HUES6 (cell line): ENCODE measurements around the gene CFAP97D1.
A peak's percentile ranks its signal among the peaks of the same experiment; 100 is the strongest.

Experiments used
- H3K27ac ChIP-seq: 2 replicates; pipeline ENCODE4 v1.7.0; 2013; ENCODE audit warnings: low read depth, mild to moderate bottlenecking, low read length, inconsistent platforms
- H3K27me3 ChIP-seq: 2 replicates; pipeline ENCODE4 v1.6.1; 2013; ENCODE audit warnings: low read length; ENCODE audit not compliant: control insufficient read depth, insufficient read depth
- H3K36me3 ChIP-seq: 2 replicates; pipeline ENCODE4 v1.6.1; 2013; ENCODE audit warnings: low read length; ENCODE audit not compliant: control insufficient read depth, insufficient read depth
- H3K4me1 ChIP-seq: 2 replicates; pipeline ENCODE4 v1.6.1; 2013; ENCODE audit warnings: low read length; ENCODE audit not compliant: control insufficient read depth, insufficient read depth
- H3K4me3 ChIP-seq: 2 replicates; pipeline ENCODE4 v1.5.1; 2013; ENCODE audit warnings: low read depth, low read length
- H3K9ac ChIP-seq: one replicate; pipeline ENCODE4 v1.6.1; 2013; ENCODE audit warnings: mild to moderate bottlenecking, low read length
- H3K9me3 ChIP-seq: 2 replicates; pipeline ENCODE4 v1.6.1; 2013; ENCODE audit warnings: low read depth, low read length; ENCODE audit not compliant: control insufficient read depth, insufficient read depth

CFAP97D1 gene

DNA sequence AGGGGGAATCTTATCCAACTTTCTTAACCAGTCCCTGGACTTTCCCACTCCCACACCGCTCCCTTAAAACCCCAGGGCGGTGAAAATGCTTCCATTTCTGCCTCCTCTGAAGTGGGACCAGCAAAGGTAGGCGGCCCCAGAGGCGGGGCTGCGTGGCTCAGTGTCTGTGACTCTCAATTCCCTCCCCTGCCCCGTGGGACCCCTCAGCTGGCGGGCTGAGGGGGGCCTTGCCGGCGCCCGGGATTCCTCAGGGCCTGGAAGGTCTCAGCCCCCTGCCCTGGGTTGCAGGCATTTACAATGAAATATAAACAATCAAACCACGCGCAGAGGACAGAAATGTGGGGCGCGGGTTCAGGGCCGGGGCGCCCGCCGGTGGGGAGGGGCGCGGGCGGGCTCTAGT is 25.3 kb upstream of the CFAP97D1 start:
- peaks cover 30% of the 10 kb centered on the region for H3K27me3 ChIP-seq
- peak overlapping the region; percentile 52; the same call in 1 of the 2 replicates for H3K4me3 ChIP-seq
- no peaks in the 10 kb centered on the region for H3K36me3 ChIP-seq
- H3K4me1 ChIP-seq, result peaks cover 27% of the 10 kb centered on the region
- no peaks in the 10 kb centered on the region for H3K9me3 ChIP-seq
- H3K27ac ChIP-seq, result no peak overlapping the region
- H3K9ac ChIP-seq, result no peak overlapping the region

DNA sequence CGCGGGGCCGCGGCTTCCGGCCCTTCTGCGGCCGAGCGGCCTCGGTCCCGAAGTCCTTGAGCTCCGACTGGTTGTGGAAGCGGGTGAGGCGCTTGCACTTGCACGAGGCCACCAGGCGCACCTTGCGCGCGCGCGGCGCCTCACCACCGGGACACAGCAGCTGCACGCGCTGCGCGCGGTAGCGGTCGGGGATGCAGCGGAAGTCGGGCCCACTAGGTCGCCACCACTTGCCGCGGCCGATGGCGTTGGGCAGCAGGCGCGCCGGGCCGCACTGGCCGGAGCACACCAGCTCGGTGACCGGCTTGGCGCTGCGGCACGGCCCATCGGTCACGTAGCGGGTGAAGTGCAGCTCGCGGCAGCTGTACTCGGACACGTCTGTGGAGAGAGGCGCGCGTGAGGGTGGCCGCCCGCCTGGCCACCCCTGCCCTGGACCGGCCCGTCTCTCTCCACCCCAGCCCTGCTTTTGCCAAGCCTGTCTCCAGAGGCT is 24.8 kb upstream of the CFAP97D1 start:
- Histone ChIP-seq H3K27ac (no peak overlapping the region), H3K9me3 (no peaks in the 10 kb centered on the region), H3K9ac (no peak overlapping the region), H3K36me3 (no peaks in the 10 kb centered on the region), H3K4me1 (peaks cover 29% of the 10 kb centered on the region), H3K27me3 (peaks cover 30% of the 10 kb centered on the region), H3K4me3 (peak overlapping the region; percentile 52)

DNA sequence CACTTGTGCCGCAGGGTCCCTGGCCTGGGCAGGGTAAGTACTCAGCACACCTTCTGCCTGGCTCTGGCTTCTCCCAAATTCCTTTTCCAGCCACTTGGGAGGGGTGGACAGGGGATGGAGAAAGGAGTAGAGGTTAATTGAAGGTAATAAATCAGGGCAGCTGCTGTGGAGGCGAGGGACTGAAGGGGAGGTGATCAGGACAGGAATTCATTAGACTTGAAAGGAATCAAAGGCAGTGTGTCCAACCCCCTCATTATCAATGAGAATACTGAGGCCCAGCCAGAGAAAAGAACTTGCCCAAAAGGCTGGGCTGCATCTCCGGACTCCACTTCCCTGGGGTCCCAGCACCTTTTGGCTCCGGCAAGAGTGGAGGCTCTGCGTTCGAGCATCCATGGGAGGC is 24.0 kb upstream of the CFAP97D1 start:
- H3K4me1 ChIP-seq, result peaks cover 33% of the 10 kb centered on the region
- no peaks in the 10 kb centered on the region for H3K9me3 ChIP-seq
- no peak overlapping the region for H3K9ac ChIP-seq
- H3K27ac ChIP-seq, result no peak overlapping the region
- peaks cover 30% of the 10 kb centered on the region for H3K27me3 ChIP-seq
- H3K36me3 ChIP-seq, result no peaks in the 10 kb centered on the region
- H3K4me3 ChIP-seq, result no peak overlapping the region

DNA sequence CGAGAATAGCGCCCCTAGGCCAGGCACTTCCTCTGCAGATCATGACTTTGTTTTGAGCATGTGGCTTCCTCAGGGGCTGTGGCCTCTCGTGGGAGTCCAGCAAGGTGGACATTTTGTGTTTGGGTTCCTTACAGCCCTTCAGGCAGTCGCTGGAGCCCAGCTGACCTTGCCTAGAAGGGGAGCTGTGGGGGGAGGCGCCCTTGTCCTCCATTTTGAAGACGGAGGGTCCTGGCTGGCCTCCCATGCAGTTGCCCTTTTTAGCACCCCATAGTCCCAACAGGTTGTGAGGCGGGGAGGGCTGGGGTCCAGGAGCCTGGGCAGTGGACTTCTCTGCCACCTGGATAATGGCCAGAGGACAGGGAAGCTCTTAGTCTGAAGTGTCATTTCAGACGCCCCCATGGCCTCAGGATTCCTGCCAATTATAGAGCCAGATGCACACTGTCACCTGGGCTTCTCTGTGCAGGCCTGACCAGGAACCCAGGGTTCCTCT is 23.0 kb upstream of the CFAP97D1 start:
- peaks cover 30% of the 10 kb centered on the region for H3K27me3 ChIP-seq
- H3K4me3 ChIP-seq, result no peak overlapping the region

GRCh38 chr17:43758086-43758485 is 22.1 kb upstream of the CFAP97D1 start:
- Histone ChIP-seq H3K36me3 (no peaks in the 10 kb centered on the region), H3K9me3 (no peaks in the 10 kb centered on the region), H3K4me1 (peaks cover 35% of the 10 kb centered on the region), H3K4me3 (no peak overlapping the region), H3K27ac (no peak overlapping the region), H3K27me3 (peaks cover 30% of the 10 kb centered on the region), H3K9ac (no peak overlapping the region)

More for the DNA sequence above, 23.0 kb upstream of the CFAP97D1 start:
- Histone ChIP-seq H3K9ac (no peak overlapping the region), H3K9me3 (no peaks in the 10 kb centered on the region), H3K4me1 (peaks cover 33% of the 10 kb centered on the region), H3K27ac (no peak overlapping the region), H3K36me3 (no peaks in the 10 kb centered on the region)

DNA sequence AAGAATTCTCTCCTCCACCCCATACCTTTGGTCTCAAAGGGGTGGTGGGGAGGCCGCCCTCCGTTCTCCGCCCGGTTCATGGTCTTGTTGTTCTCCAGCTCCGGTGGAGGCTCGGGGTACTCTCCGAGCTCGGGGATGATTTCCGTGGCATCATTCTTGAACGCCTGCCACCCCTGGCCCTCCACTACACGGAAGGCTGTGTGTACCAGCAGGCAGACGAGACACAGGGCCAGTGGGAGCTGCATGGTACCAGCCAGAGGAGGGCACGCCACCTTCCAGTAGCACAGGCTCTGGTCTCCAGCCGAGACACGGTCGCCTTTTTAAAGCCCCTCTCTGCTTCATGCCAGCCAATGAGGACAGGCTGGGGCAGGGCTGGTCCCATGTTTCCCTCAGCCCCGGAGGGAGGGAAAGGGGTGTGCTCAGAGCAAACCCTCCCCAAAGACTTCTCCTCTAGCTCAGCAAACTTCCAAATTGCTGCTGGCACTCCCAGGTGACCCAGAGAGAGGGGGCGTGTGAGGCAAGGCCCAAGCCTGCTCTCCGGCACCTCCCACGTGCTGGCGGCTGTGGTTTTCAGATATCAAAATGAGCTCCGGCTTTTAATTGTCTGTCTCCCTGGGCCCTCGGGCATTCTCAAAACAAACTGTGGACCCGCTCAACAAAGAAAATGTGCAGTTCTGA is 21.6 kb upstream of the CFAP97D1 start, which contains the start of gene SOST:
Gene SOST, minus strand, starts transcription at position 295 of the 678 bp plus-strand sequence. Its CDS starts 50 bp downstream, at position 245.
- H3K4me1 ChIP-seq, result peaks cover 35% of the 10 kb centered on the region
- peaks cover 30% of the 10 kb centered on the region for H3K27me3 ChIP-seq
- no peaks in the 10 kb centered on the region for H3K9me3 ChIP-seq
- no peak within 1 kb of the TSS for H3K27ac ChIP-seq
- H3K9ac ChIP-seq, result no peak within 1 kb of the TSS
- no peak within 1 kb of the TSS for H3K4me3 ChIP-seq
- H3K36me3 ChIP-seq, result no peaks in the 10 kb centered on the region

DNA sequence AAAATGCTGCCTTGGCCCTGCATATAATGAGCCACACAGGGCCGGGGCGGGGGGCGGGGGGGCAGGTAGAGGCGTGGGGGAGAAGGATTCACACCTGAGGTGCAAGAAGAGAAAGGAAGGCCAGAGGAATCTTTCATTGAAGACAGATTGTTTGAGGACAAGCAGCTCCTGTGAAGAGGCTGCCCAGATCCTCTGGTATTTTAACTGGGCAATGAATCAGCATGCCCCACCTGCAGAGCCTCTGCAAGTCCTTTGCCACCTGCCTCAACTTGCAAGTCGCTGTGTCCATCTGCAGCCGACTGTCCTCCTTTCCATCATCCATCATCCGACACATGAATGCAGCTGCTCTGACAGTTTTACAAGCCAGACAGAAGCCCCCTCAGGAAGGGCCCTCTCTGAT is 20.4 kb upstream of the CFAP97D1 start:
- Histone ChIP-seq H3K27me3 (peaks cover 22% of the 10 kb centered on the region), H3K9ac (no peak overlapping the region), H3K4me3 (no peak overlapping the region), H3K4me1 (peaks cover 33% of the 10 kb centered on the region), H3K36me3 (no peaks in the 10 kb centered on the region), H3K9me3 (no peaks in the 10 kb centered on the region), H3K27ac (no peak overlapping the region)

DNA sequence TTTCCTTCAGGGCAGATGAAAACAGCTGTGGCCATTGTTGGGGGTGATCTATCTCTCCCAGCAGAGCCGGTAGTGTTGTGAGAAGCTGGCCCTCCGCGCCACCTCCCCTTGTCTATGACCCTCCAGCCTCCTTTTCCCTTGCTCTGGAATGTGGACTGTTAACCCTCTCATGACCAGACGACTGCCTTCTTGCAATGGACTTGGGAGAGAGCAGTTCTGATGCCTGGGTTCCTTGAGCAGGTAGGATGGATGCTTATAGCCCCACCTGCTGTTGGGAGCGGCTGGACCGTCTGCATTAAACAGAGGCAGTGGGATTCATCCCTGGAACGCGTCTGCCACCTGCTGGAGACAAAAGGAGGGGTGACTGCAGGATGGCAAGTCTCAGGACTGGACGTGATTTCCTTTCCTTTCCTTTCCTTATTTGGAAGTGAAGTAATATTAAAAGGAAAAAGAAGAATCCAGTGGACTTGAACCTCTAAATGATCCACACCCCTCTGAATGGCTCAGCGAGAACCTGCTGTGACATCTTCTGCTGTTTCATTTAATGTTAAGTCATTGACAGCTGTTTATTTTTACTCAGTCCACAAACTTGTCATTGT is 19.9 kb upstream of the CFAP97D1 start:
- peaks cover 30% of the 10 kb centered on the region for H3K4me1 ChIP-seq
- H3K4me3 ChIP-seq, result no peak overlapping the region
- no peak overlapping the region for H3K27ac ChIP-seq
- H3K27me3 ChIP-seq, result peaks cover 17% of the 10 kb centered on the region
- H3K9me3 ChIP-seq, result no peaks in the 10 kb centered on the region
- no peaks in the 10 kb centered on the region for H3K36me3 ChIP-seq
- no peak overlapping the region for H3K9ac ChIP-seq

DNA sequence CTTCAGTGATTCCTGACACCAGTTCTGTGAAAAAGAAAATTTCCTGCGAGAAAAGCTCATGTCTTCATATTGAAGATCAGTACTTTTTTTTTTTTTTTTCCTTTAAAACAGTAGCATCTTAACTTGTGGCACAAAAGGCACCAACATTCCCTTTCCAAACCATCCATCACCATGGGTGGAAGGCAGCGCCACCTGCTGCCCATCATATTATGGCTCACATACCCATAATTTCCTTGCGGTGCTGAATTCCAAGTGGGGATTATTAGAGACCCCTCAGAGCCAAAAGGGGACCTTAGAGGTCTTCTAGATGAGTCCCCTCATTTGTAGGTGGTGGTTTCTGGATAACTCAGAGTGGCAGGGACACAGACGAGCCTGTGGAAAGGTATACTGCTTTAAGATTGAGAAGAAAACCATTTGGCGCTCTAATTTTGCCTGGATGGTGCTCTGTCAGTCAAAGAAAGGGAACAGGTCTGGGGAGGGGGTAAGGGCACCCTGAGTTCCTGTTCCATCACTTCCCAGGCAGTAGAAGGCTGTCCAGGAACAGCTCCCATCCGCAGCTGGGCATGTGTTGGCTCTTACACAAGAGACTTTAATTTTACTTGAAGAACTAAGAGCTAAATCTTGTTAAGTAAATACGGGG is 13.7 kb upstream of the CFAP97D1 start:
- H3K9ac ChIP-seq, result no peak overlapping the region
- H3K4me1 ChIP-seq, result peaks cover 3% of the 10 kb centered on the region; the same call in 1 of the 2 replicates
- no peak overlapping the region for H3K4me3 ChIP-seq
- H3K9me3 ChIP-seq, result no peaks in the 10 kb centered on the region
- no peaks in the 10 kb centered on the region for H3K27me3 ChIP-seq
- no peak overlapping the region for H3K27ac ChIP-seq
- peaks cover 36% of the 10 kb centered on the region for H3K36me3 ChIP-seq

- Histone ChIP-seq H3K4me3 (no peak overlapping the region), H3K9me3 (no peaks in the 10 kb centered on the region), H3K27ac (no peak overlapping the region), H3K4me1 (peaks cover 3% of the 10 kb centered on the region; the same call in 1 of the 2 replicates), H3K36me3 (peaks cover 41% of the 10 kb centered on the region), H3K9ac (no peak overlapping the region), H3K27me3 (no peaks in the 10 kb centered on the region)
Observed at GRCh38 chr17:43767053-43767712, 13.1 kb upstream of the CFAP97D1 start.
